K562 (cell line): ENCODE measurements around the gene GGA3. TPM values are rescaled to one million over a fixed set of nuclear protein-coding genes. Genes with fewer than 3 reads are reported as not detected.

ENCODE experiments used
- BRCA1 ChIP-seq, 2 experiments: fragments of 450-650 bp in 1 of 2; sonication (generic) in 1 of 2; formaldehyde crosslinking in 1 of 2; IDR thresholded peaks; 2 replicates each; pipeline versions ENCODE4 v1.5.0 to v1.6.1; 2017 to 2020; ENCODE audit warnings: mild to moderate bottlenecking in 1 of 2, missing genetic modification reagents in 1 of 2
- E2F3 ChIP-seq: fragments of 250-450 bp; sonication (Bioruptor Pico); IDR thresholded peaks from 2 replicates; pipeline ENCODE4 v1.4.0; 2020; ENCODE audit warnings: mild to moderate bottlenecking
- HNRNPLL ChIP-seq: fragments of 200-400 bp; formaldehyde crosslinking; IDR thresholded peaks from 2 replicates; pipeline ENCODE4 v1.6.1; 2017; ENCODE audit warnings: low read length, low read depth, mild to moderate bottlenecking; ENCODE audit not compliant: poor library complexity, severe bottlenecking
- KDM4B ChIP-seq, 2 experiments: fragments of 450-650 bp in 1 of 2; sonication (generic) in 1 of 2; IDR thresholded peaks; 2 replicates each; pipeline ENCODE4 v1.6.1; 2016 to 2017; ENCODE audit warnings: borderline replicate concordance in 2 of 2, antibody characterized with exemption in 1 of 2, low read depth in 1 of 2, mild to moderate bottlenecking in 1 of 2
- MAZ ChIP-seq, 2 experiments: fragments of 450-650 bp in 1 of 2; sonication (generic) in 1 of 2; formaldehyde crosslinking; IDR thresholded peaks in 1 of 2; conservative IDR thresholded peaks in 1 of 2; 2 replicates each; pipeline versions ENCODE4 v1.4.0 to v1.5.0; 2020; ENCODE audit warnings: mild to moderate bottlenecking in 1 of 2, missing genetic modification reagents in 1 of 2
- MYNN ChIP-seq, 2 experiments: sonication (generic); formaldehyde crosslinking in 1 of 2; IDR thresholded peaks; 2 replicates each; pipeline versions ENCODE4 v1.5.0 to v1.6.1; 2016 to 2020; ENCODE audit warnings: antibody characterized with exemption in 1 of 2, missing genetic modification reagents in 1 of 2
- NELFE ChIP-seq: IDR thresholded peaks from 2 replicates; pipeline ENCODE4 v1.6.1; 2011; ENCODE audit warnings: mild to moderate bottlenecking; ENCODE audit not compliant: insufficient read depth, insufficient read length
- NFXL1 ChIP-seq: fragments of 450-650 bp; formaldehyde crosslinking; IDR thresholded peaks from 2 replicates; pipeline ENCODE4 v1.4.0; 2021; ENCODE audit warnings: mild to moderate bottlenecking
- SIN3B ChIP-seq: fragments of 450-650 bp; IDR thresholded peaks from 2 replicates; pipeline ENCODE4 v1.6.1; 2017; ENCODE audit warnings: low read depth, mild to moderate bottlenecking, moderate library complexity
- SMARCE1 ChIP-seq: fragments of 450-650 bp; IDR thresholded peaks from 2 replicates; pipeline ENCODE4 v1.7.1; 2016; ENCODE audit warnings: mild to moderate bottlenecking
- YBX1 ChIP-seq: fragments of 450-650 bp; IDR thresholded peaks from 2 replicates; pipeline ENCODE4 v1.7.1; 2016; ENCODE audit warnings: mild to moderate bottlenecking
- YY1 ChIP-seq, 3 experiments: IDR thresholded peaks; 2 replicates each; pipeline ENCODE4 v1.6.1; 2011; ENCODE audit warnings: low read length in 2 of 3, mild to moderate bottlenecking in 2 of 3, moderate library complexity in 2 of 3, borderline replicate concordance in 1 of 3, control low read depth in 1 of 3, low read depth in 1 of 3; ENCODE audit not compliant: insufficient read depth in 3 of 3, insufficient replicate concordance in 2 of 3, control insufficient read depth in 1 of 3, insufficient read length in 1 of 3; ENCODE audit errors: extremely low read depth in 1 of 3
- ZBTB1 ChIP-seq: sonication (generic); formaldehyde crosslinking; IDR thresholded peaks from 2 replicates; pipeline ENCODE4 v1.8.1; 2023; ENCODE audit warnings: missing genetic modification reagents, low read depth, mild to moderate bottlenecking, borderline replicate concordance
- ZKSCAN1 ChIP-seq: fragments of 150-350 bp; IDR thresholded peaks from 2 replicates; pipeline ENCODE4 v1.6.1; 2016; ENCODE audit warnings: low read depth, low read length
- ZNF140 ChIP-seq: fragments of 250-450 bp; sonication (Bioruptor Pico); IDR thresholded peaks from 2 replicates; pipeline ENCODE4 v1.8.0; 2021; ENCODE audit warnings: moderate library complexity, mild to moderate bottlenecking, inconsistent platforms
- ZNF3 ChIP-seq: fragments of 250-450 bp; sonication (Bioruptor Pico); IDR thresholded peaks from 2 replicates; pipeline ENCODE4 v1.5.0; 2021; ENCODE audit warnings: mild to moderate bottlenecking, moderate library complexity
- ZNF41 ChIP-seq: fragments of 250-450 bp; sonication (Bioruptor Pico); conservative IDR thresholded peaks from 2 replicates; pipeline ENCODE4 v1.4.0; 2020; ENCODE audit warnings: mild to moderate bottlenecking
- ZNF445 ChIP-seq: fragments of 250-450 bp; sonication (Bioruptor Pico); IDR thresholded peaks from 2 replicates; pipeline ENCODE4 v1.4.0; 2020; ENCODE audit warnings: low read depth, mild to moderate bottlenecking, moderate library complexity
- ZNF830 ChIP-seq: fragments of 250-450 bp; sonication (Bioruptor Pico); IDR thresholded peaks from 2 replicates; pipeline ENCODE4 v1.5.0; 2021; ENCODE audit warnings: mild to moderate bottlenecking
- polyA plus RNA-seq, 8 experiments: library from polyadenylated mRNA; depleted of rRNA in 4 of 8; stranded (reverse) in 5 of 8; unstranded in 3 of 8; fragments of >200 nt; fragmentation: Nextera tagmentation in 2 of 8; fragmentation: Illumina TruSeq in 1 of 8; extraction: Ambion mirVana in 2 of 8; extraction: Trizol in 1 of 8; gene quantifications; 2 replicates each; pipeline versions ENCODE4 v1.2.1 to v1.2.3, GENCODE V29; 2011 to 2014; ENCODE audit warnings: inconsistent platforms in 1 of 8, missing spikeins in 1 of 8
- total RNA-seq, 7 experiments: library from RNA; depleted of rRNA in 6 of 7; stranded (reverse); fragments of >200 nt in 6 of 7; fragmentation: Illumina TruSeq in 2 of 7; extraction: Trizol in 2 of 7; gene quantifications; 2 replicates each; pipeline versions ENCODE4 v1.2.1 to v1.2.3, GENCODE V29; 2011 to 2021; ENCODE audit warnings: low replicate concordance in 1 of 7
- TF ChIP-seq, protein P1 (sequence below): fragments of 250-450 bp; sonication (Bioruptor Pico); IDR thresholded peaks from 2 replicates; pipeline ENCODE4 v1.8.0; 2021; ENCODE audit warnings: moderate library complexity, mild to moderate bottlenecking, inconsistent platforms
- TF ChIP-seq, protein P2 (sequence below): fragments of 450-650 bp; IDR thresholded peaks from 2 replicates; pipeline ENCODE4 v1.6.1; 2014; ENCODE audit warnings: low read depth, mild to moderate bottlenecking, moderate library complexity, borderline replicate concordance
- TF ChIP-seq, protein P3 (sequence below), 2 experiments: fragments of 450-650 bp; conservative IDR thresholded peaks; 2 replicates each; pipeline ENCODE4 v1.6.1; 2017; ENCODE audit warnings: mild to moderate bottlenecking in 2 of 2, moderate library complexity in 2 of 2

GGA3 gene
- total and polyA plus RNA-seq, 9 of the 15 experiments (the other 6 are each of a cell fraction or from before 2014, with no cell fraction given), result 5.7 to 64.9 (median 25.4) TPM

DNA sequence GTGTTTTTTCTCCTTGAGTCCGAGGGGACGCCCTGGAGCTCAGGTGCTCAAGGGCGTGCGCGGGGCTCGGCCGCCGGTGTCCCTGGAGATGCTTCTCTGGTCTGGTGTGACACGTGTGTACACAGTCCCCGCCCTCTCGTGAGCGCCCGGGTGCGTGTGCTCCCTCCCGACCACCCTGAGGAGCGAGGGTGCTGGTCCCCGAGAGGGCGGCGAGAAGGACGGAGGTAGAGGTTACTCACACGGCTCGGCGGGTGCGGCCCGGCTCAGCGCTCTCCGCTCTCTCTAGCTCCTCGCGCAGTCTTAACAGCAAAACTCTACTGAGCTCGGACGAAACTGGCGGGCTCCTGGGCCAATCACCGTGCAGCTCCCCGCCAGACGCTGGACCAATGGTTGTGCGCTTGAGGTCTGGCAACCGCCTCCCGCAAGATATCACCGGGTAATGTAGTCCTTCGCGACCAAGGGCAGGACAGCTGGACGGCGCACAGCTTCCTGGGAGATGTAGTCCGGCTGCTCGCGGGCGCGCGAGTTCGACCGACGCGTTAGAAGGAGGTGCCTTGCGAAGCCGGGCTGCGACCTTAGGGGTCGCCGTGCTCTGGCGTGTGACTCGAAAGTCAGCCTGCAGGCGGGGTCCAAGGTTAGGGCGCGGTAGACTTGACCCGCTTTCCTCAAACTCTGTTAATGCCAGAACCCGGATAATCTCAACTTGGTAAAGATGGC lies 27.9 kb upstream of the GGA3 start, which contains the start of gene SLC25A19 (continued):
- TF ChIP-seq, protein P1, sequence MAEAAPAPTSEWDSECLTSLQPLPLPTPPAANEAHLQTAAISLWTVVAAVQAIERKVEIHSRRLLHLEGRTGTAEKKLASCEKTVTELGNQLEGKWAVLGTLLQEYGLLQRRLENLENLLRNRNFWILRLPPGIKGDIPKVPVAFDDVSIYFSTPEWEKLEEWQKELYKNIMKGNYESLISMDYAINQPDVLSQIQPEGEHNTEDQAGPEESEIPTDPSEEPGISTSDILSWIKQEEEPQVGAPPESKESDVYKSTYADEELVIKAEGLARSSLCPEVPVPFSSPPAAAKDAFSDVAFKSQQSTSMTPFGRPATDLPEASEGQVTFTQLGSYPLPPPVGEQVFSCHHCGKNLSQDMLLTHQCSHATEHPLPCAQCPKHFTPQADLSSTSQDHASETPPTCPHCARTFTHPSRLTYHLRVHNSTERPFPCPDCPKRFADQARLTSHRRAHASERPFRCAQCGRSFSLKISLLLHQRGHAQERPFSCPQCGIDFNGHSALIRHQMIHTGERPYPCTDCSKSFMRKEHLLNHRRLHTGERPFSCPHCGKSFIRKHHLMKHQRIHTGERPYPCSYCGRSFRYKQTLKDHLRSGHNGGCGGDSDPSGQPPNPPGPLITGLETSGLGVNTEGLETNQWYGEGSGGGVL (CRISPR knock-in tag), result no peak
- TF ChIP-seq MAZ (CRISPR knock-in tag; conservative IDR thresholded peaks at IDR 0.05 in 1 of 2, IDR thresholded peaks at IDR 0.05 in 1 of 2) (peak; percentile 52 to 63), BRCA1 (IDR thresholded peaks at IDR 0.05) (no peak), BRCA1 (CRISPR knock-in tag; IDR thresholded peaks at IDR 0.05) (no peak), ZNF445 (CRISPR knock-in tag) (no peak), ZNF830 (no peak), YY1 (IDR thresholded peaks at IDR 0.05; ENCODE audit: borderline replicate concordance in 1 of 3, control insufficient read depth in 1 of 3, extremely low read depth in 1 of 3, insufficient read depth in 3 of 3, insufficient read length in 1 of 3, insufficient replicate concordance in 2 of 3, low read depth in 1 of 3, low read length in 2 of 3) (peak in 2 of 3 experiments; percentile 68 to 85), KDM4B (IDR thresholded peaks at IDR 0.05; ENCODE audit: borderline replicate concordance in 2 of 2, low read depth in 1 of 2) (peak in 1 of 2 experiments; percentile 42; a peak in 1 of 4 replicates), NFXL1 (CRISPR knock-in tag) (no peak), YBX1 (no peak), NELFE (no peak), ZNF3 (CRISPR knock-in tag) (no peak), ZNF41 (CRISPR knock-in tag) (no peak), ZNF140 (CRISPR knock-in tag) (no peak), MYNN (IDR thresholded peaks at IDR 0.05) (no peak), MYNN (CRISPR knock-in tag; IDR thresholded peaks at IDR 0.05) (no peak), ZKSCAN1 (no peak), SMARCE1 (no peak; the same call in 1 of the 2 replicates), SIN3B (no peak), HNRNPLL (peak; percentile 76), ZBTB1 (CRISPR knock-in tag) (no peak), E2F3 (CRISPR knock-in tag) (no peak)
- TF ChIP-seq, protein P2, sequence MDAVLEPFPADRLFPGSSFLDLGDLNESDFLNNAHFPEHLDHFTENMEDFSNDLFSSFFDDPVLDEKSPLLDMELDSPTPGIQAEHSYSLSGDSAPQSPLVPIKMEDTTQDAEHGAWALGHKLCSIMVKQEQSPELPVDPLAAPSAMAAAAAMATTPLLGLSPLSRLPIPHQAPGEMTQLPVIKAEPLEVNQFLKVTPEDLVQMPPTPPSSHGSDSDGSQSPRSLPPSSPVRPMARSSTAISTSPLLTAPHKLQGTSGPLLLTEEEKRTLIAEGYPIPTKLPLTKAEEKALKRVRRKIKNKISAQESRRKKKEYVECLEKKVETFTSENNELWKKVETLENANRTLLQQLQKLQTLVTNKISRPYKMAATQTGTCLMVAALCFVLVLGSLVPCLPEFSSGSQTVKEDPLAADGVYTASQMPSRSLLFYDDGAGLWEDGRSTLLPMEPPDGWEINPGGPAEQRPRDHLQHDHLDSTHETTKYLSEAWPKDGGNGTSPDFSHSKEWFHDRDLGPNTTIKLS, result peak; percentile 93
- TF ChIP-seq, protein P3, sequence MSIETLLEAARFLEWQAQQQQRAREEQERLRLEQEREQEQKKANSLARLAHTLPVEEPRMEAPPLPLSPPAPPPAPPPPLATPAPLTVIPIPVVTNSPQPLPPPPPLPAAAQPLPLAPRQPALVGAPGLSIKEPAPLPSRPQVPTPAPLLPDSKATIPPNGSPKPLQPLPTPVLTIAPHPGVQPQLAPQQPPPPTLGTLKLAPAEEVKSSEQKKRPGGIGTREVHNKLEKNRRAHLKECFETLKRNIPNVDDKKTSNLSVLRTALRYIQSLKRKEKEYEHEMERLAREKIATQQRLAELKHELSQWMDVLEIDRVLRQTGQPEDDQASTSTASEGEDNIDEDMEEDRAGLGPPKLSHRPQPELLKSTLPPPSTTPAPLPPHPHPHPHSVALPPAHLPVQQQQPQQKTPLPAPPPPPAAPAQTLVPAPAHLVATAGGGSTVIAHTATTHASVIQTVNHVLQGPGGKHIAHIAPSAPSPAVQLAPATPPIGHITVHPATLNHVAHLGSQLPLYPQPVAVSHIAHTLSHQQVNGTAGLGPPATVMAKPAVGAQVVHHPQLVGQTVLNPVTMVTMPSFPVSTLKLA (conservative IDR thresholded peaks at IDR 0.05), result peak; percentile 91 to 95
